Motor neuron (in vitro differentiated cells): ENCODE results near the gene AFF4. TPM values are rescaled to one million over a fixed set of nuclear protein-coding genes. Genes with fewer than 3 reads are reported as not detected.
"Not testable (repeated sequence)": the region's sequence is repeated elsewhere in the genome, so short reads cannot be mapped to it uniquely, and the experiment has no call there.

Source experiments
- ATAC-seq, 8 experiments: fragments of 200-7000 bp; cut with Tn5 transposase; replicated peaks in 6 of 8; 2 replicates each; pipeline ENCODE4 v1.8.0; 2021; ENCODE audit warnings: mild to moderate bottlenecking in 8 of 8, moderate library complexity in 8 of 8
- H3K27ac ChIP-seq, 2 donors: fragments of 250-450 bp; sonication (Bioruptor Pico); 2 replicates each; pipeline ENCODE4 v1.9.0; 2021; ENCODE audit warnings: antibody characterized with exemption in 2 of 2, mild to moderate bottlenecking in 2 of 2, moderate library complexity in 1 of 2
- H3K4me1 ChIP-seq, 2 donors: fragments of 250-450 bp; sonication (Bioruptor Pico); replicated peaks in 1 of 2; 2 replicates each; pipeline ENCODE4 v1.6.1; 2021; ENCODE audit warnings: antibody characterized with exemption in 2 of 2, mild to moderate bottlenecking in 2 of 2, moderate library complexity in 1 of 2
- H3K4me3 ChIP-seq, 5 donors: fragments of 250-450 bp; sonication (Bioruptor Pico); 2 replicates each; pipeline ENCODE4 v1.9.0; 2021; ENCODE audit warnings: antibody characterized with exemption in 5 of 5, mild to moderate bottlenecking in 5 of 5, moderate library complexity in 4 of 5
- WGBS, 10 experiments: fragments of 450-650 bp; shearing (Covaris generic); methylation state at CpG; one replicate each; pipeline ENCODE4 v1.0.0; 2022; 5-methylcytosine and 5-hydroxymethylcytosine counted together
- in situ Hi-C, 9 experiments: fragments of 400-800 bp; cut with MboI; loops; one replicate each; pipeline ENCODE4 v1.15.0; 2021; ENCODE audit warnings: low sequenced_read_pairs in 9 of 9, low pct_unique_long_range_greater_than_20kb in 2 of 9; ENCODE audit not compliant: unreplicated experiment in 9 of 9
- total RNA-seq, 8 experiments: library from RNA; unstranded; fragments of 300-600 nt; gene quantifications; 2 replicates each; pipeline versions ENCODE4 v1.2.3 to v1.2.4, GENCODE V29; 2022

The AFF4 gene
- total RNA-seq, 8 experiments from 2014 or later: 43.0 to 102 (median 67.3) TPM

GRCh38 chr5:132859889-132860437 is 103.5 kb downstream of the AFF4 start:
- in situ Hi-C loops: no loop called here

DNA sequence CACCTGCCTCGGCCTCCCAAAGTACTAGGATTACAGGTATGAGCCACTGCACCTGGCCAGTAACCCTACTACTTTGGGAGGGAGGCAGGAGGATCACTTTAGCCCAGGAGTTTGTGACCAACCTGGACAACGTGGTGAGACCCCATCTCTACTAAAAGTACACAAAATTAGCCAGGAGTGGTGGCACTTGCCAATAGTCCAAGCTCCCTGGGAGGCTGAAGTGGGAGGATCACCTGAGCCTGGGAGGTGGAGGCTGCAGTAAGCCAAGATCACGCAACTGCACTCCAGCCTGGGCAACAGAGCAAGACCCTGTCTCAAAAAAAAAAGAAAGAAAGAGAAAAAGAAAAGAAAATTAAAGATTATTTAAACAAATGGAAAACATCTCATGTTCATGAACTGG is 107.4 kb downstream of the AFF4 start:
- 33 to 100% (median 80%) methylated on average over 1 to 3 of the region's 3 CpGs for WGBS, 10 experiments
- Histone ChIP-seq H3K4me3 (no peak overlapping the region), H3K27ac (no peak overlapping the region), H3K4me1 (no peaks in the 10 kb centered on the region)
- in situ Hi-C loops: no loop called here
- no peak for ATAC-seq

More at GRCh38 chr5:132859889-132860437, 103.5 kb downstream of the AFF4 start:
- WGBS, 10 experiments: 42 to 100% (median 70%) methylated on average over 1 to 2 of the region's 2 CpGs
- no peaks in the 10 kb centered on the region for H3K4me1 ChIP-seq
- peak in 2 of 8 experiments; percentile 57 to 71 for ATAC-seq
- no peak overlapping the region for H3K4me3 ChIP-seq
- H3K27ac ChIP-seq: no peak overlapping the region

GRCh38 chr5:132854992-132855391 is 108.4 kb downstream of the AFF4 start:
- ATAC-seq, H3K4me1 ChIP-seq, H3K4me3 ChIP-seq, in situ Hi-C loops, H3K27ac ChIP-seq: not testable (repeated sequence)
- WGBS, 10 experiments: 88 to 96% (median 93%) methylated on average over 2 to 5 of the region's 5 CpGs; no CpG with 5 or more reads in 4 of the 10 experiments

DNA sequence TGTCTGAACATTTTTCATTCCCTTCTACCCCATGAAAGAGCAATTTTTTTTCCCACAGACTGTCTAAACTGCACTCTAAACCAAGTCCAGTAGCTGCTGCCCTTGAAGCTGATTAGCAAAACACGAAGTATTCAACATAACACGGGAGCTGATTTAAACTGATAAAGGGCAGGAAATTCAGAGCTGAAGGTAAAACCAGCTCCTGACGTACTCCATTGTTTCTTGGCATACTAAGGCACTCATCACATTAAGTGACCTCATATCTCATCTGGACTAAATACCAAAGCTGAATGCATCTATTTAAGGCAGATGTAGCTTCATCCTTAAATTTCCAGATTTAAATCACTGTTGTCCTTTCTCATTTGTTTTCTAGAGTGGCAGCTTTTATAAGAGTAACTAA is 109.1 kb downstream of the AFF4 start:
- H3K4me3 ChIP-seq: no peak overlapping the region
- peaks cover 0 to 3% of the 10 kb centered on the region in 2 donors for H3K4me1 ChIP-seq
- ATAC-seq: no peak
- WGBS, 10 experiments: 0 to 45% (median 32%) methylated on average over 1 to 3 of the region's 3 CpGs
- in situ Hi-C loops: no loop called here
- H3K27ac ChIP-seq: no peak overlapping the region

- ATAC-seq: no peak
- 0 to 60% (median 30%) methylated on average over 1 of the region's 1 CpG; no CpG with 5 or more reads in 3 of the 10 experiments for WGBS, 10 experiments
- in situ Hi-C loops: no loop called here
- no peak overlapping the region for H3K27ac ChIP-seq
- no peak overlapping the region for H3K4me3 ChIP-seq
- H3K4me1 ChIP-seq: peaks cover 0 to 7% of the 10 kb centered on the region in 2 donors
These were observed 109.6 kb downstream of the AFF4 start for GRCh38 chr5:132853790-132854189.

GRCh38 chr5:132853323-132853722 is 110.1 kb downstream of the AFF4 start:
- in situ Hi-C loops: no loop called here
- H3K4me3 ChIP-seq: no peak overlapping the region
- 75 to 100% (median 94%) methylated on average over 1 to 3 of the region's 3 CpGs; no CpG with 5 or more reads in 3 of the 10 experiments for WGBS, 10 experiments
- no peak for ATAC-seq
- peaks cover 0 to 9% of the 10 kb centered on the region in 2 donors for H3K4me1 ChIP-seq
- no peak overlapping the region for H3K27ac ChIP-seq

DNA sequence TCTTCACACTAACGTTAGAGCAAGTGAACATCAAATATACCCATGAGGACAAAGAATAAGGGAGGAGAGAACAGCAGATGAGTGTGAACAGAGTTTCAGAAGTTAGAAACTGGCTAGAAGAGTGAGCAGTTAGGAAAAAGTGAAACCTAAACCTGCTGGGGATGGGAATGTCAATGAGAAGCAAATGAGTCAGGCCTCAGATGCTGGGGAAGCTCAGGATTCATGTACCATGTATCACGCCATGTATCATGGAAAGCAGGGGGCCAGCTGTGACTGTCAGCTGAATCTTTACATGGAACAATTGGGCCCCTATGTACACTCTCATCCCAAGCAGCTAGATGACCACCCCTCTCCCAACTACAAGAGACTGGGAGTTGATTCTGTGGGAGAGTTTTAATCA is 113.4 kb downstream of the AFF4 start:
- peaks cover 0 to 9% of the 10 kb centered on the region in 2 donors for H3K4me1 ChIP-seq
- no peak overlapping the region for H3K4me3 ChIP-seq
- in situ Hi-C loops: no loop called here
- H3K27ac ChIP-seq: no peak overlapping the region
- 0 to 100% (median 71%) methylated on average over 1 to 2 of the region's 2 CpGs; no CpG with 5 or more reads in 2 of the 10 experiments for WGBS, 10 experiments
- ATAC-seq: peak in 1 of 8 experiments; percentile 52

- in situ Hi-C loops: no loop called here
- ATAC-seq: no peak
- H3K4me1 ChIP-seq: peaks cover 0 to 9% of the 10 kb centered on the region in 2 donors
- no peak overlapping the region for H3K4me3 ChIP-seq
- H3K27ac ChIP-seq: no peak overlapping the region
- WGBS, 10 experiments: 0 to 82% (median 25%) methylated on average over 1 of the region's 1 CpG; no CpG with 5 or more reads in 3 of the 10 experiments
These were observed 114.1 kb downstream of the AFF4 start for GRCh38 chr5:132849347-132849746.

DNA sequence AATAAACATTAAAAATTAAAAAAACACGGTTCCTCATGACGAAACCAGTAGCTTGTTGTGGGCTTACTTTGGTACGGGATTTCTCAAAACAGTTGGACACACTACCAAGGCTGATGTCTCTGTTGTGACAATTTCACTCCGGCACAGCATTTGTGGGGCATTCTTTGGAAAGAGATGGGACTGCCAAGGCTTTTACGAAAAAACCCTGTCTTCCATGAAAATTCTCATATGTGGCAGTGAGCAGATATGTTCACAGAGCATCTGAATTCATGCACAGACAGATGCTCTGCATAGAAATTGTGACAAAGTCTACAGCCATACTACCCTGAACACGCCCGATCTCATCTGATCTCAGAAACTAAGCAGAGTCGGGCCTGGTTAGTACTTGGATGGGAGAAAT is 115.2 kb downstream of the AFF4 start:
- WGBS, 10 experiments: 66 to 100% (median 80%) methylated on average over 1 to 8 of the region's 8 CpGs; no CpG with 5 or more reads in 1 of the 10 experiments
- H3K4me3 ChIP-seq: no peak overlapping the region
- in situ Hi-C loops: no loop called here
- H3K4me1 ChIP-seq: peaks cover 0 to 9% of the 10 kb centered on the region in 2 donors
- no peak for ATAC-seq
- H3K27ac ChIP-seq: no peak overlapping the region

DNA sequence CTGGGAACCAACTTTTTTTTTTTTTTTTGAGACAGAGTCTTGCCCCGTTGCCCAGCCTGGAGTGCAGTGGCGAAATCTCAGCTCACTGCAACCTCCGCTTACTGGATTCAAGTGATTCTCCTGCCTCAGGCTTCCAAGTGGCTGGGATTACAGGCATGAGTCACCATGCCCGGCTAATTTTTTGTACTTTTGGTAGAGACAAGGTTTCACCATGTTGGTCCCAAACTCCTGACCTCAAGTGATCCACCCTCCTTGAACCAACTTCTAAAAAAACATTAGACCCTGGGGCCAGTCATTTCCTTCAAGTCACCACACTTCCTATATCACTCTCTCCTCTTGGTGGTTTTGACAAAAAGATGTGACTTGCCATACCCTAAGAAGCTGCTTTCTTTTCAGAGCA is 122.1 kb downstream of the AFF4 start:
- in situ Hi-C loops: no loop called here
- 29 to 100% (median 82%) methylated on average over 2 to 4 of the region's 4 CpGs; no CpG with 5 or more reads in 1 of the 10 experiments for WGBS, 10 experiments
- H3K4me3 ChIP-seq: no peak overlapping the region

DNA sequence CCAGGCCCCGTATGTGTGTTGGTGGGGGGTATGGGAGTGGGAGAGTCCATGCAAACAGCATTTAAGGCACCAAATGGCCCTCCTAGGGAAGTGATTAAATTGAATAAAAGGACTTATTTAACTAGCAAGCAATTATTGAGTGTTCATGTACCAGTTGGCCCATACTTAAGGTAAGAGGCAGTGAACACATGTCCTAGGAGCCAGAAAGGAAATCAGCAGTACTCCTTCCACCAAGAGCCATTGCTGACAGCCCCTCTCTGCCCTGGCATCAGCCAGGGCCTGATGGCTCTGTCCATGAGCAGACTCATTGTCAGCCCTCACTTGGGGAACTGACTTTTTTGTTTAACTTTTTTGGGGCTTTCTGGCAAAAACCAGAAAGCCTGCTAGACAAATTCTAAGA is 122.5 kb downstream of the AFF4 start:
- Histone ChIP-seq H3K4me1 (no peaks in the 10 kb centered on the region), H3K4me3 (no peak overlapping the region), H3K27ac (no peak overlapping the region)
- in situ Hi-C loops: no loop called here
- ATAC-seq: no peak
- WGBS, 10 experiments: 11 to 100% (median 80%) methylated on average over 1 of the region's 1 CpG; no CpG with 5 or more reads in 5 of the 10 experiments

More for the DNA sequence above, 122.1 kb downstream of the AFF4 start:
- no peak for ATAC-seq
- Histone ChIP-seq H3K27ac (no peak overlapping the region), H3K4me1 (no peaks in the 10 kb centered on the region)

DNA sequence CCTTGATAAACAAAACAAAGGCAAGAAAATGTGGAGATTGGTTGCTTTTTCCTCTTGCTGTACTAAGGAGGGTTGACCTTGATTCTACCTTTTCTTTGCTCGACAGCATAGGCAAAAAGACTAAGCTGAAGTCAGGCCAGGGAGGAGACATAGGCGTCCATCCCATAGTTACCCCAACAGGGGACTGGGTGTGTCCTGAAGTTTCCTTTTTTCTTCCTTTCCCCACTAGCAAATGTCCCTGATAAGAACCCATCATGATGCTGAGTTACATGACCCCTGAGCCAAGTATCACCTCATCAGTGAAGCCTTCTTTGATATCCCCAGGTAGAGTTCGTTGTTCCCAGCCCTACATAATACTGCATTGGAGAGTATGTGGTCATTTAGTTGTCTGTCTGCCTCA is 123.1 kb downstream of the AFF4 start:
- WGBS, 10 experiments: 0 to 92% (median 79%) methylated on average over 1 to 3 of the region's 3 CpGs; no CpG with 5 or more reads in 2 of the 10 experiments
- in situ Hi-C loops: no loop called here
- no peak for ATAC-seq
- H3K27ac ChIP-seq: no peak overlapping the region
- H3K4me1 ChIP-seq: no peaks in the 10 kb centered on the region
- H3K4me3 ChIP-seq: no peak overlapping the region

GRCh38 chr5:132839426-132840301 is 123.8 kb downstream of the AFF4 start:
- Histone ChIP-seq H3K4me1 (no peaks in the 10 kb centered on the region), H3K4me3 (no peak overlapping the region), H3K27ac (no peak overlapping the region)
- 44 to 90% (median 67%) methylated on average over 1 to 6 of the region's 8 CpGs; no CpG with 5 or more reads in 1 of the 10 experiments for WGBS, 10 experiments
- in situ Hi-C loops: no loop called here
- ATAC-seq: peak in 4 of 8 experiments; percentile 27 to 74 (median 50)
